Gastrocnemius medialis (tissue), 4 donors: ENCODE measurements around the gene CTNNA2.

Experiments used
- CTCF ChIP-seq, 5 experiments: fragments of 450-650 bp in 3 of 5; fragments of 200-600 bp in 2 of 5; sonication (generic) in 2 of 5; IDR thresholded peaks in 4 of 5; conservative IDR thresholded peaks in 1 of 5; 1 replicate in 4 of 5; 2 replicates in 1 of 5; pipeline ENCODE4 v1.5.1; 2016 to 2019; ENCODE audit warnings: antibody characterized with exemption in 5 of 5, mild to moderate bottlenecking in 3 of 5, moderate library complexity in 3 of 5
- POLR2A ChIP-seq, 2 donors: fragments of 450-650 bp; IDR thresholded peaks; one replicate each; pipeline ENCODE4 v1.6.1; 2017; ENCODE audit warnings: antibody characterized with exemption in 2 of 2, mild to moderate bottlenecking in 2 of 2, moderate library complexity in 2 of 2

DNA sequence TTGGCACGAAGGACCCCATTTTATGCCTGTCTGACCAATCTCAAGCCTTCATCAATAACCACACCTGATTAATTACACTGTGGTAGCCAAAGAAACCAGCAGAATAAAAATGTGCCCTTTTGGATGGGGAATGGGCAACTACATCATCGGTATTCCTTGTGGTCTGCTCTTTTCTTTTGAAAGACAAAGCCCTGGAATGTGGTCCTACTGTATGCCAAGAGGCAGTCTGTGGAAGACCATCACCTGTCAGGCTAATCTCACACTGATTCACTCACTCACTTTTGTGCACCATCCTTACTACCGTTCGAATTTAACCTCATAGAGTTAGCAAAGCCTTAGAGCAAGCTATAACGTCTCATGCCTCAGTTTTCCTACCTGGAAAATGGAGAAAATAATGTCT, 1066.9 kb downstream of the CTNNA2 start:
- no peak for TF ChIP-seq CTCF (IDR thresholded peaks at IDR 0.05 in 4 of 5, conservative IDR thresholded peaks at IDR 0.05 in 1 of 5)
- no peak for TF ChIP-seq POLR2A (IDR thresholded peaks at IDR 0.05)
